GM21381 (cell line): ENCODE results near the gene CTAGE9.
A peak's percentile ranks its signal among the peaks of the same experiment; 100 is the strongest.
"Not testable (repeated sequence)": the region's sequence is repeated elsewhere in the genome, so short reads cannot be mapped to it uniquely, and the experiment has no call there.

Experiments
- ATAC-seq: cut with Tn5 transposase; IDR thresholded peaks from one replicate; pipeline ENCODE4 v1.9.1; 2021; ENCODE audit warnings: mild to moderate bottlenecking, moderate library complexity; ENCODE audit not compliant: unreplicated experiment

Gene CTAGE9

DNA sequence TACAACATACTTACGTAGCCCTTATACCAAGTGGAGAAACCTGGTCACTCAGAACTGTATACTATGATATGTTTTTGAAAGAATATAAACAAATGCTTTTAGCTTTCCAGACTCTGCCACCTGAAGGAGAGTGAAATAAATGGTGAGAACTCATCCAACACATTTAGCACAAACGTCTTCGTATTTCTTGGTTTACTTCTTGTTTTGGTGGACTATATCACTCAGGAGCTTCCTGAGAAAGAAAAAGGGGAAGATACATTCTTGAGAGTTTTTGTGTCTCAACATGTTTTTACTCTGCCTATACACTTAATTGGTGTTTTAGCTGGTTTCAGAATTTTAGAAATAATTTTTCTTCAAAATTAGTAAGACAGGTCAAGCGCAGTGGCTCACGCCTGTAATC is 19.4 kb upstream of the CTAGE9 start:
- ATAC-seq: no peak

GRCh38 chr6:131729550-131729949 is 18.7 kb upstream of the CTAGE9 start:
- no peak for ATAC-seq

DNA sequence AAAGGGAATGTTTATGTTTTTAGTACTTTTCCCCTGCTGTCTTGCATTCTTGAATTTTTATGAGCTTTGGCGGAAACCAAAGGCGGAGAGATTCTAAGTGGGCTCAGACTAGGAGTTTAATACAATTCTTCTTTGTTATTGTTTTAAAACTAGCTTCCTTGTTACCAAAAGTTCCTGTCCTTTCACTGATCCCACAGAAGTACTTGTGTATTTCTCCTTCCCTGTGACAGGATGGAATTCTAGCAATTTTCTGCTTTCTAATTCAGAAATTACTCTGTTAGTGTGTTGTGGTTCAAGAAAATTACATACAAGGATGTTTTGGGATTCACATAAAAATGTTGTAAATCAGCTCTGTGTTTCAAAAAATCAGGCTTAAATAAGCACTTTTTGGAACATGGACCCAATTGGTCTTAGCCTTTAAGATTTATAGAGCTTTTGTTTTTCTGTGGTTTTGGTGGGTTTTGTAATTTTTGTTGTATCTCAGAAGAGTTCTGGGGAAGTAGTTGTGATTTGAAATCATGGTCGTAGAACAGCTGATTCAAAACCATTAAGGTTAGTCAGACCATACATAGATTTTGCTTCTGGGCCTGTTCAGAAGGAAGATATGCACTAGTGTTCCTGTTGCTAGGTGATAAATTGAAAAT is 17.6 kb upstream of the CTAGE9 start:
- no peak for ATAC-seq

- no peak for ATAC-seq
Measured at GRCh38 chr6:131727868-131728267, 17.1 kb upstream of the CTAGE9 start.

GRCh38 chr6:131727467-131727866 is 16.6 kb upstream of the CTAGE9 start:
- no peak for ATAC-seq

DNA sequence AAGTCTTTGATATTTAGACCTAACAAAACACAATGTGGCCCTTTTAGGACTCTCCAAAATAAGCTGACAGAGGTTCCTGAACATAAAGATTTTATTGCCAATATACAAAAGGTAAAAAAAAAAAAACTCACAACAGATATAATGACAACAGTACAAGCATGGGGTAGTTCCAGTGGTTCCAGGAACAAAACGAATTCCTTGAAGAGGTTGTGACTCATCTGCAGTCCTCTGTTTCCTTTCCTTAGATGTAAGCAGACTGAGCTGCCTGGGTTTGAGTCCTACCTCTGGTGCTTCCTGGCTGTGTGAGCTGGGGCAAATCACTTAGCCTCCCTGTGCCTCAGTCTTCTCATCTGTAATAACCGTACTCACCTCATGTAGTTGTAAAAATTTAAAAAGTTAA is 13.3 kb upstream of the CTAGE9 start:
- ATAC-seq: no peak

DNA sequence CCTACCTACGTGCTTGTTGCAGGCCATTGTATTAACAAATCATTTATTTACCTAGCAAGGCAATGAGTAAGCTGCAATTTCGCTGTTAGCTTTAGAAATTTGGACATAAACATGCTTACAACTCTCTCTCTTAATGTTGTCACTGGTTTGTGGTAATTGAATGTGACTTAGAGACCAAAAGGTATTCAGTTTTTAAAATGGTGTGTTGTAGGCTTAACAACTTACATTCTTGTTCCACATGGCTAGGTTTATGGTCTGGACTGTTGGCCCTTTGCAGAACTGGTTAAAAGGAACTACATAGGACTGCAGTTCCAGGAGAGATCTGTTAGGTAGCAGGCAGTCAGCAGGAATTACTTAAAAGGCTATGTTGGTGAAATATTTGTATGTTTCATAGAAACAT is 10.3 kb upstream of the CTAGE9 start:
- no peak for ATAC-seq

GRCh38 chr6:131717836-131718542 is 7.2 kb upstream of the CTAGE9 start:
- ATAC-seq: no peak

DNA sequence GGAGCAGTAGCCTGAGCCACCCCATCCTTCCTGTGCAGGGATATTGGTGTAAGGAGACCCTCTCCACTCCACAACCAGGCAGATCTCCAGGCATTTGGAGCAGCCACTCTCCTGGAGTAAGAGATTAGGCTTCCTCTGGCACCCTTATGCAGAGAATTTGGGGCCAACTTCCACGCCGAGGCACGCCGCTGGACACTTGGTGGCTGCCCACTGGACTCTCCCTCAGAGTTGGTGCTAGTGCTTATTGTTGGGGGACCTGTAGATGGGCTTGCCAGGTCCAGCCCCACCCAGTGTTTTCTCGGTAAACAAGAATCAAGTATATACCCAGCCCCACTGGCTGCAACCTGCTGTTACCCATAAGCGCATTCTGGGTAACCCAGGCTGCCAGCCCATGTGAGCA is 4.8 kb upstream of the CTAGE9 start:
- ATAC-seq: not testable (repeated sequence)

GRCh38 chr6:131703905-131704304 is 6.9 kb downstream of the CTAGE9 start:
- ATAC-seq: not testable (repeated sequence)

DNA sequence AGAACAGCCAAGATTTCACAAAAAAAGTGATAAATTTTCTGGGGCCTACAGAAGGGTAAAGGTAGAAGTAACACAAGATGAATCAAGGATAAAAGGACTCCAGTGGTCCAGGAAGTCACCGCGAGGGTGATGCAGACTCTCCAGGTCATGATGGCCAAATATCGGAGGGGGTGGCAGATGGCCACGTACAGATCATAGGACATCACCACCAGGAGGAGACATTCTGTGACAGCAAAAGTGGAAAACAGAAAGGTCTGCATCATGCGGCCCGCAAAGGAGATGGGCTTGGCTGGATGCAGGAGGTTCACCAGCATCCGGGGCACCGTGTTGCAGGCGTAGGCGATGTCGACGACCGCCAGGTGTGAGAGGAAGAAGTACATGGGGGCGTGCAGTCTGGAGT is 10.0 kb downstream of the CTAGE9 start:
- ATAC-seq: not testable (repeated sequence)

- ATAC-seq: no peak
Measured at GRCh38 chr6:131696956-131697355, 13.9 kb downstream of the CTAGE9 start.

GRCh38 chr6:131694832-131695426 is 15.9 kb downstream of the CTAGE9 start:
- ATAC-seq: peak; percentile 77

- ATAC-seq: no peak
Measured at GRCh38 chr6:131693384-131693783, 17.4 kb downstream of the CTAGE9 start.

GRCh38 chr6:131692589-131692988 is 18.2 kb downstream of the CTAGE9 start:
- ATAC-seq: no peak

GRCh38 chr6:131692031-131692430 is 18.8 kb downstream of the CTAGE9 start:
- no peak for ATAC-seq

- ATAC-seq: peak; percentile 58
Measured at GRCh38 chr6:131688286-131688685, 22.5 kb downstream of the CTAGE9 start.

- no peak for ATAC-seq
Measured at GRCh38 chr6:131687022-131687421, 23.8 kb downstream of the CTAGE9 start.

DNA sequence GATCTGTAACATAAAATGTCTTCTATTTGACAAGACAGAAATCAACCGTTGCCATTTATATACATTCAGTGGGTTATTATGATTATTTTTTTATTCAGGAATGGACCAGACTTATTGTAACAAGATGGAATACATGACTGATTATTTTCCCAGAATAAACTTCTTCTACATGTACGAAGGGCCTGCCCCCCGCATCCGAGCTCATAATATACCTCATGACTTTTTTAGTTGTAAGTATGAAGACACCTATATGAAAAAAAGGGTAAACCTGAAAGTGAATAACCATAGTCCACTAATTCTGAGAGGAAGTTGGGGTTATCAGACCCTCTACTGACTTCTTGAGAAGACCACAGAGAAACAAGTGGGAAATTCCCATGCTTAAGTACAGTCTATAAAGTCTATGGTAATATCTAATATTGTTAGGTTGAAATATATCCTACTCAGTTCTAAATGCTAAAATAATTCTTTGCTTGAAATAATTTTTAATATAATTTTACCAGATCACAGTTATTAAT is 25.5 kb downstream of the CTAGE9 start:
- peak; percentile 69 for ATAC-seq

GRCh38 chr6:131683479-131683878 is 27.3 kb downstream of the CTAGE9 start:
- peak; percentile 61 for ATAC-seq

DNA sequence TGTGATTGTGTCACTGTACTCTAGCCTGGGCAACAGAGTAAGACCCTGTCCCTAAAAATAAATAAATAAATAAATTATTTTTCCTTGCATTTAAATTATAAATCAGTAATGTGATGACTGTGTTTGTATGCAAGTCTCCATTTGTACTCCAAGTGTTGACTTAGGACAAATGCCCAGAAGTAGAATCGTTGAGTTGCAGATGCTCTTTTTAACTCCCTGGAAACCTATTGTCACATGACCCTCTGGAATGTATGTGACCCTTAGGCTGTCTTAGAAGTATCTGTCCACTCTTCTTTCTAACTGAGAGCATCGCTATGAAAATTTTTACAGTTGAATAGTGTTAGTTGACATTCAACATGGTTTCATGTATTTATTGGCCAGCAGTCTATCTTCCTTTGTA is 28.4 kb downstream of the CTAGE9 start:
- ATAC-seq: no peak

- ATAC-seq: no peak
Measured at GRCh38 chr6:131681585-131681984, 29.2 kb downstream of the CTAGE9 start.
